Psoas muscle (tissue), 8 donors: ENCODE results near the gene STAT4. TPM values are rescaled to one million over a fixed set of nuclear protein-coding genes. Genes with fewer than 3 reads are reported as not detected.
"Not testable (repeated sequence)": the region's sequence is repeated elsewhere in the genome, so short reads cannot be mapped to it uniquely, and the experiment has no call there.

Source experiments
- ATAC-seq, 4 donors: fragments of 200-7000 bp; cut with Tn5 transposase; one replicate each; pipeline ENCODE4 v1.9.1; 2020; ENCODE audit warnings: moderate library complexity in 3 of 4, mild to moderate bottlenecking in 2 of 4
- DNase-seq, 2 donors: peaks; one replicate each; pipeline ENCODE4 v3.0.0-alpha.2; 2020
- H3K27ac ChIP-seq: fragments of 200-600 bp; one replicate; pipeline ENCODE4 v1.8.0; 2022
- H3K27me3 ChIP-seq, 3 donors: fragments of 200-600 bp in 1 of 3; one replicate each; pipeline versions ENCODE4 v1.6.1 to v1.8.0; 2013 to 2022; ENCODE audit warnings: low read length in 2 of 3, mild to moderate bottlenecking in 2 of 3, moderate library complexity in 1 of 3; ENCODE audit not compliant: insufficient read depth in 3 of 3
- H3K36me3 ChIP-seq, 2 donors: fragments of 200-600 bp in 1 of 2; one replicate each; pipeline versions ENCODE4 v1.6.1 to v1.8.0; 2013 to 2022; ENCODE audit warnings: low read depth in 1 of 2, mild to moderate bottlenecking in 1 of 2, moderate library complexity in 1 of 2; ENCODE audit not compliant: insufficient read depth in 1 of 2
- H3K4me1 ChIP-seq: fragments of 200-600 bp; one replicate; pipeline ENCODE4 v1.8.0; 2022
- H3K4me3 ChIP-seq: fragments of 200-600 bp; one replicate; pipeline ENCODE4 v1.8.0; 2022; ENCODE audit warnings: mild to moderate bottlenecking
- H3K9me3 ChIP-seq: fragments of 200-600 bp; one replicate; pipeline ENCODE4 v1.8.0; 2022
- WGBS, 3 donors: extraction: QIAGEN DNeasy Blood & Tissue Kit; methylation state at CpG; one replicate each; pipeline versions ENCODE4 v1.1.6 to v1.1.7; 2013; 5-methylcytosine and 5-hydroxymethylcytosine counted together
- intact Hi-C, 2 donors: fragments of 100-400 bp; cut with DNase I; formaldehyde crosslinking; loops; one replicate each; pipeline versions ENCODE4 v1.11.0 to v1.14.2; 2022
- polyA plus RNA-seq, 3 donors: library from polyadenylated mRNA; stranded (reverse); fragments of 200-250 nt; gene quantifications; one replicate each; pipeline ENCODE4 v1.2.3, GENCODE V29; 2013
- total RNA-seq, 4 donors: library from RNA; stranded (reverse); fragmentation: NEBNext Ultra II Directional in 2 of 4; extraction: Animal tissue kit (Norgen Biotek cat#: 25700) in 2 of 4; gene quantifications; one replicate each; pipeline versions ENCODE4 v1.2.1 to v1.2.4, GENCODE V29; 2021 to 2023
- TF ChIP-seq, protein P1 (sequence below): fragments of 200-600 bp; IDR thresholded peaks from one replicate; pipeline ENCODE4 v1.8.0; 2022; ENCODE audit warnings: antibody characterized with exemption
- donor health status: healthy with polysubstance abuse.
- donor health status: DM: no; HTN: no; CAD: no; lungs with moderate emphysema.
- donor health status: Bipolar disorder and iron deficiency.
- donor health status: healthy.
- donor health status: DM: yes; HTN: yes; CAD: no.
- donor health status: DM: no; HTN: no; CAD: no.
- donor health status: DM: no; HTN: no; CAD: no.
- donor health status: DM: yes; HTN: yes; CAD: no.

Gene STAT4
- total and polyA plus RNA-seq, 7 donors: 0.19 to 0.56 (median 0.30) TPM

GRCh38 chr2:190997526-190998113, 153.2 kb downstream of the STAT4 start:
- intact Hi-C loops: no loop called here
- H3K27ac ChIP-seq: no peak overlapping the region
- 91 to 93% (median 91%) methylated on average over 8 of the region's 8 CpGs for WGBS, 3 donors
- no peak overlapping the region for H3K4me3 ChIP-seq
- TF ChIP-seq, protein P1, sequence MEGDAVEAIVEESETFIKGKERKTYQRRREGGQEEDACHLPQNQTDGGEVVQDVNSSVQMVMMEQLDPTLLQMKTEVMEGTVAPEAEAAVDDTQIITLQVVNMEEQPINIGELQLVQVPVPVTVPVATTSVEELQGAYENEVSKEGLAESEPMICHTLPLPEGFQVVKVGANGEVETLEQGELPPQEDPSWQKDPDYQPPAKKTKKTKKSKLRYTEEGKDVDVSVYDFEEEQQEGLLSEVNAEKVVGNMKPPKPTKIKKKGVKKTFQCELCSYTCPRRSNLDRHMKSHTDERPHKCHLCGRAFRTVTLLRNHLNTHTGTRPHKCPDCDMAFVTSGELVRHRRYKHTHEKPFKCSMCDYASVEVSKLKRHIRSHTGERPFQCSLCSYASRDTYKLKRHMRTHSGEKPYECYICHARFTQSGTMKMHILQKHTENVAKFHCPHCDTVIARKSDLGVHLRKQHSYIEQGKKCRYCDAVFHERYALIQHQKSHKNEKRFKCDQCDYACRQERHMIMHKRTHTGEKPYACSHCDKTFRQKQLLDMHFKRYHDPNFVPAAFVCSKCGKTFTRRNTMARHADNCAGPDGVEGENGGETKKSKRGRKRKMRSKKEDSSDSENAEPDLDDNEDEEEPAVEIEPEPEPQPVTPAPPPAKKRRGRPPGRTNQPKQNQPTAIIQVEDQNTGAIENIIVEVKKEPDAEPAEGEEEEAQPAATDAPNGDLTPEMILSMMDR: no peak
- no peaks in the 10 kb centered on the region for H3K4me1 ChIP-seq
- no peak for ATAC-seq
- no peaks in the 10 kb centered on the region for H3K27me3 ChIP-seq
- DNase-seq: no peak
- H3K36me3 ChIP-seq: peaks cover 34 to 100% of the 10 kb centered on the region in 2 donors
- H3K9me3 ChIP-seq: no peaks in the 10 kb centered on the region

DNA sequence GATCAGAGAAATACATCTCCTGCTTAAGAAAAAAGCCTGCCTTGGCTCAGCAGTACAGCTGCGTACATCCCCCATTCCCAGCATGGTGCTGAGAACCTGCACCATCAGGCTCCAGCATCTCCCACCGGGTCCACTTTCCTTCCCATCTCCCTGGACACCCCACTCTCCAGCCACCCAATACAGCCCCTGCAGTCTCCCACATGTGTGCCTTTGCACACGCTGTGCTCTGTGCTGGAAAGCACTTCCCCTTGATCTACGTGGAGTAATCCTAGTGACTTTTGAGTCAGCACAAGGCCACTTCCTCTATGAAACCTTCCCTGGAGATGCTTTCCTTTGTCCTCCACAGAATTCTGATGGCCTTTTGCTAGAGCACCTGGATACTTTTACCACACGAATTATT, 153.8 kb downstream of the STAT4 start:
- Histone ChIP-seq H3K9me3 (no peaks in the 10 kb centered on the region), H3K27me3 (no peaks in the 10 kb centered on the region), H3K36me3 (peaks cover 34 to 100% of the 10 kb centered on the region in 2 donors), H3K27ac (no peak overlapping the region), H3K4me1 (no peaks in the 10 kb centered on the region), H3K4me3 (no peak overlapping the region)
- WGBS, 3 donors: 80 to 89% (median 85%) methylated on average over 5 of the region's 5 CpGs
- intact Hi-C loops: no loop called here
- TF ChIP-seq, protein P1: no peak
- DNase-seq (no peak), ATAC-seq (peak in 1 of 4 donors; percentile 40)

- Histone ChIP-seq H3K4me3 (no peak overlapping the region), H3K36me3 (peaks cover 34 to 100% of the 10 kb centered on the region in 2 donors), H3K27ac (no peak overlapping the region), H3K9me3 (no peaks in the 10 kb centered on the region), H3K27me3 (no peaks in the 10 kb centered on the region), H3K4me1 (no peaks in the 10 kb centered on the region)
- intact Hi-C loops: no loop called here
- 88 to 95% (median 89%) methylated on average over 5 of the region's 5 CpGs for WGBS, 3 donors
- ATAC-seq (peak in 3 of 4 donors; percentile 54 to 69 (median 64)), DNase-seq (no peak)
- TF ChIP-seq, protein P1: peak; percentile 45
Observed at GRCh38 chr2:190996338-190996946, 154.4 kb downstream of the STAT4 start.

DNA sequence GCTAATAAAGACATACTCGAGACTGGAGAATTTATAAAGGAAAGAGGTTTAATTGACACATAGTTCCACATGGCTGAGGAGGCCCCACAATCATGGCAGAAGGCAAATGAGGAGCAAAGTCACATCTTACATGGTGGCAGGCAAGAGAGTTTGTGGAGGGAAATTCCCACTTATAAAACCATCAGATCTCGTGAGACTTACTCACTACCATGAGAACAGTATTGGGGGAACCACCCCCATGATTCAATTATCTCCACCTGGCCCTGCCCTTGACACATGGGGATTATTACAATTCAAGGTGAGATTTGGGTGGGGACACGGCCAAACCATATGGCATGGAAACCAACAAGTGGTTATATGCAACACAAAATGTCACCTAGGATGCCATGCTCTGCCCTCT, 155.5 kb downstream of the STAT4 start:
- H3K4me1 ChIP-seq, H3K27ac ChIP-seq, H3K27me3 ChIP-seq, intact Hi-C loops, H3K4me3 ChIP-seq, H3K9me3 ChIP-seq, DNase-seq, ATAC-seq: not testable (repeated sequence)
- H3K36me3 ChIP-seq: peaks cover 33 to 100% of the 10 kb centered on the region in 2 donors
- WGBS, 3 donors: 81 to 93% (median 89%) methylated on average over 3 of the region's 3 CpGs

DNA sequence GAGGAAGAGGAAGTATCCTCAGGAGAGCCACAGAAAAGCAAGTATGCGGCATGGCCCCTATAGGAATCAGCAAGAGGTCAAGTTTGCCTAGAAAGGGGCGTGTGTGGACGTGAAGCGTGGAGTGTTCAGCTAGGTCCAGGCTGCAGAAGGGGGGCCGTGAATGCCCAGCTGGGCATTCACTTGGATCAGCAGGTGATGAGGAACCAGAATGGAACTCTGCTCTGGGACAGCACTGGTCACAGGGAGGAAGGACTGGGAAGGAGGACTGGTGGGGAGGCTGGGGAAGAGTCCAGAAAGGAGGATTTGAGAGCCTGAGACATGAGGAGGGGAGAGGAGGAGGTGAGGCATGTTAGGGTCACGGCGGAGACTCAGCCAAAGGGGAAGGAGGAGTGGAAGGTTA, 156.6 kb downstream of the STAT4 start:
- DNase-seq: no peak
- H3K4me3 ChIP-seq: no peak overlapping the region
- intact Hi-C loops: loop anchor here in 1 of 2 donors (5.0 kb wide), 1 partner anchor 67 kb away; no protein-coding TSS in a partner anchor
- no peak overlapping the region for H3K27ac ChIP-seq
- ATAC-seq: no peak
- H3K36me3 ChIP-seq: peaks cover 27 to 100% of the 10 kb centered on the region in 2 donors
- H3K27me3 ChIP-seq: no peaks in the 10 kb centered on the region
- no peaks in the 10 kb centered on the region for H3K9me3 ChIP-seq
- H3K4me1 ChIP-seq: no peaks in the 10 kb centered on the region
- WGBS, 3 donors: 94 to 97% (median 97%) methylated on average over 7 of the region's 7 CpGs
- TF ChIP-seq, protein P1: no peak
